Lower leg skin (tissue), 3 donors: ENCODE data around the gene CREBL2.

Experiments
- POLR2A ChIP-seq, 2 donors: fragments of 450-650 bp; IDR thresholded peaks; one replicate each; pipeline ENCODE4 v1.6.1; 2016 to 2017; ENCODE audit warnings: antibody characterized with exemption in 2 of 2, mild to moderate bottlenecking in 1 of 2, moderate library complexity in 1 of 2
- TF ChIP-seq, protein P1 (sequence below), 3 donors: fragments of 450-650 bp; IDR thresholded peaks; one replicate each; pipeline ENCODE4 v1.5.1; 2016; ENCODE audit warnings: antibody characterized with exemption in 3 of 3, mild to moderate bottlenecking in 3 of 3, moderate library complexity in 2 of 3

GRCh38 chr12:12612358-12612757, 682 bp downstream of the CREBL2 start:
- TF ChIP-seq, protein P1, sequence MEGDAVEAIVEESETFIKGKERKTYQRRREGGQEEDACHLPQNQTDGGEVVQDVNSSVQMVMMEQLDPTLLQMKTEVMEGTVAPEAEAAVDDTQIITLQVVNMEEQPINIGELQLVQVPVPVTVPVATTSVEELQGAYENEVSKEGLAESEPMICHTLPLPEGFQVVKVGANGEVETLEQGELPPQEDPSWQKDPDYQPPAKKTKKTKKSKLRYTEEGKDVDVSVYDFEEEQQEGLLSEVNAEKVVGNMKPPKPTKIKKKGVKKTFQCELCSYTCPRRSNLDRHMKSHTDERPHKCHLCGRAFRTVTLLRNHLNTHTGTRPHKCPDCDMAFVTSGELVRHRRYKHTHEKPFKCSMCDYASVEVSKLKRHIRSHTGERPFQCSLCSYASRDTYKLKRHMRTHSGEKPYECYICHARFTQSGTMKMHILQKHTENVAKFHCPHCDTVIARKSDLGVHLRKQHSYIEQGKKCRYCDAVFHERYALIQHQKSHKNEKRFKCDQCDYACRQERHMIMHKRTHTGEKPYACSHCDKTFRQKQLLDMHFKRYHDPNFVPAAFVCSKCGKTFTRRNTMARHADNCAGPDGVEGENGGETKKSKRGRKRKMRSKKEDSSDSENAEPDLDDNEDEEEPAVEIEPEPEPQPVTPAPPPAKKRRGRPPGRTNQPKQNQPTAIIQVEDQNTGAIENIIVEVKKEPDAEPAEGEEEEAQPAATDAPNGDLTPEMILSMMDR (IDR thresholded peaks at IDR 0.05), result no peak
- no peak for TF ChIP-seq POLR2A (IDR thresholded peaks at IDR 0.05)
